HG02943 (cell line): ENCODE results near the gene SRGAP2C.
"Not testable (repeated sequence)": the region's sequence is repeated elsewhere in the genome, so short reads cannot be mapped to it uniquely, and the experiment has no call there.

ENCODE experiments used
- ATAC-seq: cut with Tn5 transposase; IDR thresholded peaks from one replicate; pipeline ENCODE4 v1.9.1; 2021; ENCODE audit warnings: mild to moderate bottlenecking, low read depth, moderate library complexity; ENCODE audit not compliant: unreplicated experiment

The SRGAP2C gene

GRCh38 chr1:121185140-121185708 lies 449 bp downstream of the SRGAP2C start:
- ATAC-seq = peak; percentile 8

- not testable (repeated sequence) for ATAC-seq
Observed at GRCh38 chr1:121186191-121186590, 1.4 kb downstream of the SRGAP2C start.

DNA sequence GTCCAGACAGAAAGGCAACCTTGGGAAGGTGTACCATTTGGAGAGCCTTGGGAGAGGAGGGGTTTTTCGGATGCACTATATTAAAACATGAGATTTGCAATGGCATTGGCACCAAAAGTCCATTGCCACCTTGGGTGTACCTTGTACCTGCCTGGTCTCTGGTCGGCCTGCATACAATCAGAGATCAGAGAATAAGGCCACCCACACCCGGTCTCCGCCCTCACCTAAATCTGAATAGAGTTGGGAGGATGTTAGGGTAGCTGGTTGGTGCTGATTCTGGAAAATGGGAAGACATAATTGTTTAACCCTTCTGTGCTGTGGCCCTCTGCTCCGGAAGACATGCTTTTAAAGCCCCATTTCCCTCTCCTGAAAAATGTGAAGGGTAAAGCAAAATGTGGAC lies 3.1 kb downstream of the SRGAP2C start:
- not testable (repeated sequence) for ATAC-seq

DNA sequence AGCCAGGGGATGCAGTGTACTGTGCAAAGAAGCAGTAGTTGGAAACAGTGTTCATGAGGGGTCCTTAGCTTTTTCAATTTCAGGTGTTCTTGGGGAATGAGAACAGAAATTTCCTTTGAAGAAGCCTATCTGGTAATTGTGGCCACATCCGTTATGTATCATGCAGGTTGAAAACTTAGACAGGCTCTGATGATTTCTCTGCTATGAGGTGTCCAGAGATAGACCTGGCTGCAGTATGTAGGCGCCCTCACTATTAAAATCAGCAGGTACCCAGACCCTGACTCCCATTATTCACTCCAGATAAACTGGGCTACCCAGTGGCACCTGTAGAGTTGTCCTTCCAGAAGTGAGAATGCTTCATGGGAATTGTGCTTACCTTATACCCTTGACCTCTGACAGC lies 7.7 kb downstream of the SRGAP2C start:
- ATAC-seq = not testable (repeated sequence)

DNA sequence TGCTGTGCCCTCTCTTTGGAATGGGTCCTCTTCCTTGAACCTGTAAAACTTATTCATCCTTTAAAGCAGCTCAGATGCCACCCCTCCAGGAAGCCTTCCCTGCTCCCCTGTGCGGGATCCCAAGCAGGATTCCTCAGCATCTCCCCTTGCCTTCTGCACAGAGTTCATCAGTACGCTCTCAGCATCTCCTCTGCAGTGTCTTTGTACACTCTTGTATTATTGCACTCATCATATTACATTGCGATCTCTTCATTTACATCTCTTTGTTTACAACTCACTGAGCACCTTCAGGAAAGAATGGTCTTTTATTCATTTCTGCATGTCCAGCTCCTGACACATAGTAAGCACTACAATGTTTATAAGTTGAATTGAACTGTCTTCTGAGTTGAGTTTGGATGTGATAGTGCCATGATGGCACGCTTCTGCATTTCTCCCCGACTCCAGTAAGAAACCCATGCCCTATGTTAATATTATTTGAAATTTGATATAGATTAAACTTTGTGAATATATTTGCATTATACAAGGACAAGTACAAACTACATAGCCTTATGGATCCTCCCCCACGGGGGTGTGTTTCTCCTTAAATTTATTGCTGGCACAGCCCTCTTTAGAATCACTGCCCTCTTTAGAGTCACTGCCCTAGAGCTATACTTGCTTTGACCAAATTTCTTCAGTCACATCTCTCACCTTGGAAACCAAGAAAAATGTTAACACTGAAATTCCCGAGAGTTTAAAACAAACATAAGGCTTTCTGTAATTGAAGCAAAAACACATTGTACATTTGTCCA lies 12.5 kb downstream of the SRGAP2C start:
- not testable (repeated sequence) for ATAC-seq

GRCh38 chr1:121199763-121200162 lies 15.0 kb downstream of the SRGAP2C start:
- ATAC-seq = not testable (repeated sequence)

DNA sequence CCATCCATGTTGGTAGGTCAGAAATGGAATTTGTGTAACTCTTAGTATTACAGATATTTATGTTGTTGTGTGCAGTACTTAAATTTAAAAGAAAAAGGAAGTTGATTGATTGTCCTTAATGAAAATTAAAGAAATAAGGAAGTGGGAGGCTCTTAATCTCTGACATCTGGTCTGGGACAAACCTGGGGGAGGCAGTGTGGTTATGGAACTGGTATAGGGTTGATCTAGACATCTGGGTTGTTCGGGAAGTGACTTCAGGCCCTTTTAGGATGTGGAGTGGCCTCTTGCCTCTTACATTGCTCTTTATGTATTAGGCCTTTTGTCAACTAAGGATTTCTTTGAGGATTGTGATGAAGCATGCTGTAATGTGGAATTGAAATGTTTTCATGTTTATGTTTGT lies 15.5 kb downstream of the SRGAP2C start:
- ATAC-seq = not testable (repeated sequence)

DNA sequence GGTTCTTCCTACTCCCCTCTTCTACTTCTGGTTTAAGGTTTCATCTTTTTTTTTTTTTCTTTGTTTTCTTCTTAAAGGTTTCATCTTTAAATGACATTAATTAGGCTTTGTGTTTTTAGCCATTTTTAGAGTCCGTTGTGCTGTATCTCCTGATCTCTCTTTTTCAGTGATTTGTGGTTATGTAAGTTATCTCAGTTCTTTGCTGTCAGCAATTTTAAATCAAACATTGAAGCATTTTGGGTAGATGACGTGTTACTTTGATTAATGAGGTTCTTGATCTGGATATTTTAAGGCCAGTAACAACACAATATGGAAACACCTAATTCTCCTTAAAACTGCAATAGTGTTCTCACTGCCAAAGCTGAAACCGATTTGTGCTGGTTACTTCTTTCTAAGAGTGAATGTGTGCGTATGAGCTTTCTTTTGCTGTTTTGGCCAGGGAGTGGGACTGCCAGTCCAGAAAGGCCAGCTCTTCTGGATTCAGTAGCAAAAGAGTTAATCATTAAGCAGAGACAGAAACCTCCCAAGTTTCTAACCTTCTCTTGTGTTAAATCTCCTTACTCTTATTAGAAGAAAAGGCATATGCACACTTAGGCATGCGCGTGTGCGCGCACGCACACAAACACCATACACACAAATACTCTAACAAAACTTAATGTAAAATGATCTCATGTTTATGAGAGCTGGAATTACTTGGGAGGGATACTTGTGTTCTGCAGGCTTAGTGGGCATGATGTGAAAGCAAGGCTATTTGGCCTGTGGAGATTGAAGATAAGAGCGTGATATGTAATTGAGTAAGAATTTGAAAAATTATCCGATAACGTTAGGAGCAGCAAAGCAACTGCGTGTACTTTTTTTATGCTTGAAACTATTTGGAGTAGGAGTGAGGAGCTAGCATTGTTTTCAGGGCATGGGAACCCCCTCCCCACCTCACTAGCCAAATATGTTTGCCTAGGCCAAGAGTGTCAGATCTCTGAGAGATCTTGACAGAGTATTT lies 16.5 kb downstream of the SRGAP2C start:
- not testable (repeated sequence) for ATAC-seq

DNA sequence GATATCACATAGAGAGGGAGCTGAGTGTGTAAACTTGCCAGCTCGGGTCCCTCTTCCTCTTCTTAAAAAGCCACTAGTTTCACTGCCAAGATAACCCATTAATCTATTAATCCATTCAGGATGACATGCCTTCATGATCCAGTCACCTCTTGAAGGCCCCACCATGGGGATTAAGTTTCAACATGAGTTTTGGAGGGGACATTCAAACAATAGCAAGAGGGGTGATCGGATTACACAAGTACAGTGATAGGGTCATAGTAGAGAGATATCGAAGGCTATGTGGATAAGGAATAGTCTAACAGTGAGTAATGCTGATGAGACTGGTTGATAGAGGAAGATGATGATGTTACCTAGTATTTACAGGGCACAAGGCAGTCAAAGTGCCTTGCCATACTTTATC lies 18.2 kb downstream of the SRGAP2C start:
- ATAC-seq = not testable (repeated sequence)

- not testable (repeated sequence) for ATAC-seq
Observed at GRCh38 chr1:121205786-121206711, 21.3 kb downstream of the SRGAP2C start.

DNA sequence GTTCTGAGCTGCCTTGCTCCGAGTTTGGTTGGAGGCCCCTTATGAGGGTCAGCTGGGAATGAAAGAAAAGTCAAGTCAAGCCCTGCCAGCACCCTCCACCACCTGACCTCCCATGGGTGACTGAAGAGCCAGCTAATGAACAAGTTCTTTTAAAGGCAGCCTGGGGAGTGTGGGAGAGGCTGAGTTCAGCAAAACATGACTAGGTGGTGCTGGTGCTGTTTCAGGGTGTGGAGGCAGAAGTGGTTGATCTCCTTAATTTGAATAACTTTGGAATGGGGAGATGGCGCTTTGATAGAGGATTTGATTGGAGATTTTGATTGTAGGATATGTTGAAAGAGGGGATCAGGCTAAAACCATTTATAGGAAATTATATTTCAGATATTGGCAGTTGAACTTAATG lies 22.6 kb downstream of the SRGAP2C start:
- ATAC-seq = not testable (repeated sequence)

DNA sequence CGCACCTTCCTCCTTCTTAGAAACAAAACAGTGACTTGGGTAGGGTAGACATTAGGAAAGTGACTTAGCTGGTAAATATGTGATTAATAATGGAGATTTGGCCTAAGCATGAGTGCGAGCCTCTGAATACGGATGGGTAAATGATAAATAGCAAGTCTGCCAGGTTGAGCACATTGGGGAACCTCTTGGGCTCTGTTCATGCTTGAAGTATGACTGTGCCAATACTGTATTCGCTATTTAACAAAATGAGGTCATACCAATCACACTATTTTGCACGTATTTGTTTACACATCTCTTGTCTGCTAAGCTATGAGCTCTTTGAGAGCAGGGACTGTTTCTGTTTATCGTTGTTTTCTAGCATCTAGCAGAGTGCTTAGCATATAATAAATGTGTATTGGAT lies 23.6 kb downstream of the SRGAP2C start:
- not testable (repeated sequence) for ATAC-seq

GRCh38 chr1:121210778-121211177 lies 26.0 kb downstream of the SRGAP2C start:
- not testable (repeated sequence) for ATAC-seq

GRCh38 chr1:121213491-121213890 lies 28.7 kb downstream of the SRGAP2C start:
- not testable (repeated sequence) for ATAC-seq

GRCh38 chr1:121214544-121215156 lies 29.9 kb downstream of the SRGAP2C start:
- not testable (repeated sequence) for ATAC-seq

DNA sequence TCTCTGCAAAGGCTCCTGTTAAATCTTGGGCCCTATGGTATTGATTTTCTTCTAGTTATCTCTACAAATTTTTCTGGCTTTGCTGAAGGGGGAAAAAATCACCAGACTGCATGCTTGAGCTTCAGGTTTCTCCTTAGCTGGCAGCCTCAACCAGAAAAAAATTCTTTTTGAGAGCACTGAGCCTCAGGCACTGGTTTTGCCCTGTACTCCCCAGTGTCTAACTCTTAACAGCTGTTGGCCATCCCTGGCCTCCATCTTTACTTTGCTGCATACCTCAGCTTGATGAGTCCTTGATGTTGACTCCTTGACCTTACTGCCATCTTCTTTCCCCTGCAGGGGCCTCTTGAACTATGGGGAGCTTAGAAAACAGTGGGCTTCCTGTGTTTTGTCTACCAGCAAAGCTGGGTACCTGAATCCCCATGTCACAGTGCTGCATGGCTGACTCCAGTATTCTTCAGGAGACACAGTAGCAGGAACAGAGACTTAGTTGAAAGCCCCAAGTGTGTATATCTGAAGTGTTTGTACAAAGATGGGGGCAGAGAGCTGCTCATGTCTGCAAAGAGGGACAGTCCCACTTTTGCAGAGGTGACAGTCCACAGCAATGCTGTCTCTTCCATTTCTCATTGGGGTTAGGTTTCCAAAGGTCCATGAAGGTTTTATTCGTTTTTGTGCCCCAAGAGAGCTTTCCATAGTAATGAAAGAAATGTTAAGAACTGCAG lies 31.1 kb downstream of the SRGAP2C start:
- ATAC-seq = not testable (repeated sequence)

- not testable (repeated sequence) for ATAC-seq
Observed at GRCh38 chr1:121216676-121217075, 31.9 kb downstream of the SRGAP2C start.

GRCh38 chr1:121221770-121222169 lies 37.0 kb downstream of the SRGAP2C start:
- ATAC-seq = not testable (repeated sequence)

- peak; percentile 99 for ATAC-seq
Observed at GRCh38 chr1:121224714-121225113, 39.9 kb downstream of the SRGAP2C start.
